ENCODE results near the gene SPTBN4. TPM values are rescaled to one million over a fixed set of nuclear protein-coding genes. Genes with fewer than 3 reads are reported as not detected.
A peak's percentile ranks its signal among the peaks of the same experiment; 100 is the strongest.

SPTBN4 gene
- total and polyA plus RNA-seq, 2 donors (not counting 1 experiment from before 2014, with no cell fraction given), result 0.03 to 0.67 TPM

- H3K36me3 ChIP-seq (replicated peaks in 1 of 2; ENCODE audit: control extremely low read depth in 1 of 2, control insufficient read depth in 1 of 2, extremely low read depth in 1 of 2, insufficient read depth in 2 of 2, low read length in 1 of 2), result peaks cover 2 to 34% of the 10 kb centered on the region in 2 experiments
- peaks cover 20% of the 10 kb centered on the region for H3K79me2 ChIP-seq (ENCODE audit: control insufficient read depth, insufficient read depth, low read length)
- peak within 1 kb of the TSS; percentile 68 to 77 for H3K27ac ChIP-seq (ENCODE audit: low read length in 2 of 2)
- ATAC-seq (ENCODE audit: low read depth) (peak; percentile 98), DNase-seq (peak; percentile 96)
- peak within 1 kb of the TSS; percentile 89 for H3K27ac Mint-ChIP-seq
- under 1% methylated on average over 26 of the region's 55 CpGs for WGBS (ENCODE audit: insufficient coverage)
- POLR2A ChIA-PET, result interaction anchor here (0.6 to 1.3 kb wide), 2 partner anchors 18 to 27 kb away, joined by 3 to 4 read pairs; no protein-coding TSS in a partner anchor
- peak within 1 kb of the TSS; percentile 86 for H3K4me2 ChIP-seq (replicated peaks; ENCODE audit: low read depth, low read length, poor library complexity, severe bottlenecking)
- peaks cover 0 to 4% (median 0%) of the 10 kb centered on the region in 3 donors for H3K9me3 ChIP-seq (ENCODE audit: control extremely low read depth in 1 of 3, control insufficient read depth in 2 of 3, insufficient read depth in 1 of 3, low read length in 2 of 3)
- H3K4me1 ChIP-seq (ENCODE audit: control insufficient read depth in 2 of 2, insufficient read depth in 2 of 2, low read length in 2 of 2), result peaks cover 18 to 42% of the 10 kb centered on the region in 2 donors
- H3K9me3 Mint-ChIP-seq (ENCODE audit: insufficient read depth), result no peaks in the 10 kb centered on the region
- peak within 1 kb of the TSS; percentile 83 for H3K4me3 Mint-ChIP-seq
- no peak for TF ChIP-seq EZH2 (IDR thresholded peaks at IDR 0.05; ENCODE audit: borderline replicate concordance, insufficient read depth, low read depth, low read length, poor library complexity, severe bottlenecking)
- no peak for TF ChIP-seq CTCF (IDR thresholded peaks at IDR 0.05)
- H3K4me1 Mint-ChIP-seq, result peaks cover 34% of the 10 kb centered on the region
- H3K27me3 Mint-ChIP-seq, result no peaks in the 10 kb centered on the region
- H2AFZ ChIP-seq (ENCODE audit: insufficient read depth, low read depth, low read length, poor library complexity, severe bottlenecking), result peak within 1 kb of the TSS; percentile 78
- H3K9ac ChIP-seq (ENCODE audit: low read length), result peak within 1 kb of the TSS; percentile 79
- intact Hi-C loops (cut with micrococcal nuclease), result loop anchor here (1.0 to 5.0 kb wide), 4 partner anchors 21 to 745 kb away; partner anchors contain the start of gene DYRK1B
- H3K4me3 ChIP-seq (ENCODE audit: control extremely low read depth in 1 of 5, extremely low read depth in 1 of 5, insufficient read depth in 1 of 5, low read depth in 2 of 5, low read length in 4 of 5), result peak within 1 kb of the TSS; percentile 52 to 90 (median 88)
- no peaks in the 10 kb centered on the region for H3K27me3 ChIP-seq (replicated peaks in 1 of 4; ENCODE audit: control extremely low read depth in 1 of 4, control insufficient read depth in 3 of 4, insufficient read depth in 4 of 4, low read length in 3 of 4)
- CTCF ChIA-PET, result interaction anchor here (2.1 kb wide), 1 partner anchor 22 kb away, joined by 10 read pairs; no protein-coding TSS in a partner anchor
- peaks cover 8% of the 10 kb centered on the region for H4K20me1 ChIP-seq (ENCODE audit: control insufficient read depth, insufficient read depth, low read length, poor library complexity, severe bottlenecking)
Observed at GRCh38 chr19:40576585-40577451, 110.0 kb downstream of the SPTBN4 start, which contains the start of gene SHKBP1. SHKBP1 (plus strand) TSS chr19:40576873; CDS start chr19:40576900, 27 bp downstream.

Data from B cell (primary cell).